Naive thymus-derived CD8-positive, alpha-beta T cell (primary cell): ENCODE data around the gene GOLGA6A. TPM values are rescaled to one million over a fixed set of nuclear protein-coding genes. Genes with fewer than 3 reads are reported as not detected.
A peak's percentile ranks its signal among the peaks of the same experiment; 100 is the strongest.

Source experiments
- ATAC-seq, 2 donors: fragments of 150-1000 bp; cut with Tn5 transposase in 1 of 2; sonication (Bioruptor Pico), chemical (Tn5 transposase) in 1 of 2; 1 replicate in 1 of 2; 2 replicates in 1 of 2; pipeline ENCODE4 v1.10.0; 2021; ENCODE audit warnings: mild to moderate bottlenecking in 2 of 2, moderate library complexity in 2 of 2
- POLR2A ChIA-PET: fragments of 350-600 bp; sonication (Branson Sonifier 250); formaldehyde crosslinking; loops from one replicate; lab custom pipeline; 2021; ENCODE audit warnings: antibody characterized with exemption; lab: Charles Lee
- DNase-seq, 10 donors: peaks; one replicate each; pipeline versions ENCODE4 v3.0.0 to v3.0.0-alpha.2; 2020 to 2022
- H3K27ac Mint-ChIP-seq, 10 donors: one replicate each; pipeline ENCODE4 v1.8.0; 2020 to 2022; ENCODE audit warnings: mild to moderate bottlenecking in 10 of 10, mixed read lengths in 10 of 10, moderate library complexity in 4 of 10, inconsistent platforms in 1 of 10
- H3K27me3 Mint-ChIP-seq, 5 donors: one replicate each; pipeline ENCODE4 v1.8.0; 2021 to 2022; ENCODE audit warnings: mixed read lengths in 5 of 5
- H3K36me3 Mint-ChIP-seq, 3 donors: one replicate each; pipeline ENCODE4 v1.8.0; 2020 to 2022; ENCODE audit warnings: mixed read lengths in 3 of 3, mild to moderate bottlenecking in 2 of 3, inconsistent platforms in 1 of 3
- H3K4me1 Mint-ChIP-seq, 4 donors: one replicate each; pipeline ENCODE4 v1.8.0; 2021 to 2022; ENCODE audit warnings: mixed read lengths in 4 of 4
- H3K4me3 Mint-ChIP-seq, 10 donors: one replicate each; pipeline ENCODE4 v1.8.0; 2020 to 2022; ENCODE audit warnings: mild to moderate bottlenecking in 10 of 10, mixed read lengths in 10 of 10, moderate library complexity in 6 of 10, inconsistent platforms in 1 of 10
- H3K9me3 Mint-ChIP-seq, 9 donors: one replicate each; pipeline ENCODE4 v1.8.0; 2020 to 2022; ENCODE audit warnings: mixed read lengths in 9 of 9, mild to moderate bottlenecking in 3 of 9, inconsistent platforms in 1 of 9, moderate library complexity in 1 of 9
- polyA plus RNA-seq, 3 donors: library from polyadenylated mRNA; unstranded; fragments of 300-500 nt; fragmentation: Illumina TruSeq; gene quantifications; one replicate each; pipeline ENCODE4 v1.2.3, GENCODE V29; 2021
- total RNA-seq, 8 experiments: library from RNA in 2 of 8; stranded (reverse) in 2 of 8; gene quantifications; one replicate each; pipeline ENCODE4 v1.2.3 and lab custom pipeline; 2021 to 2026

Gene GOLGA6A
- total and polyA plus RNA-seq, 5 experiments from 2014 or later: 0.05 to 0.39 (median 0.16) TPM; not detected in 2

DNA sequence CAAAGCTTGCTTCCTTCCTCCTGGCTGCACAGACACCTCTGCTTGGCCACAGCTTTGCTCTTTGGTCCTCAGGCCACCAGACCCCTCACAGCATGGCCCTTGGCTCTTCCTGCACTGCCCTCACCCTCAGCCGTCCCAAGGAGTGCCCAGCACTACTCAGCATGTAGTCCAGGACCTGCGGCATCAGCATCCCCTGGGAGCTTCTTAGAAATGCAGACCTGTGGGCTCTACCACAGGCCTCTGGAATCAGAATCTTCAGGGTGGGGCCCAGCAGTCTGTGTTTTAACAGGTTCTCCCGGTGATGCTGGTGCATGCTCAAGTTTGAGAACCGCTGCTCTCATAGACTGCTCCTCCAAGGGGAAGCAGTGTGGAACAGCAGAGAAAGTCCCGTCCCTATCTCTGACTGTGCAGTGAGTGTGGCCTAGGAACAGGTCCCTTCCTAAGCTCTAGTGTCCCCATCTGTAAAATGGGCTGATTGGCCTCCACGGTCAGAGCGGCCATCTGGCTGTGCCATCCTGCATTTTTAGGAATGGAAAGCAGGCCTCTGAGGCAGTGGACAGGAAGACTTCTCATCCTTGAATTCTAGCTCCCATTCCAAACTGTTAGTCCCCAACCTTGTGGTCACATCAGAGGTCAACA lies 36.6 kb downstream of the GOLGA6A start:
- H3K9me3 Mint-ChIP-seq: no peaks in the 10 kb centered on the region
- POLR2A ChIA-PET: no interaction called here
- H3K4me1 Mint-ChIP-seq: peaks cover 6 to 27% (median 20%) of the 10 kb centered on the region in 4 donors
- H3K27me3 Mint-ChIP-seq: no peaks in the 10 kb centered on the region
- peak overlapping the region in 1 of 10 donors; percentile 50 for H3K4me3 Mint-ChIP-seq
- DNase-seq (no peak), ATAC-seq (no peak)
- H3K27ac Mint-ChIP-seq: peak overlapping the region in 3 of 10 donors; percentile 41 to 83 (median 75)
- peaks cover 0 to 15% (median 0%) of the 10 kb centered on the region in 3 donors for H3K36me3 Mint-ChIP-seq

DNA sequence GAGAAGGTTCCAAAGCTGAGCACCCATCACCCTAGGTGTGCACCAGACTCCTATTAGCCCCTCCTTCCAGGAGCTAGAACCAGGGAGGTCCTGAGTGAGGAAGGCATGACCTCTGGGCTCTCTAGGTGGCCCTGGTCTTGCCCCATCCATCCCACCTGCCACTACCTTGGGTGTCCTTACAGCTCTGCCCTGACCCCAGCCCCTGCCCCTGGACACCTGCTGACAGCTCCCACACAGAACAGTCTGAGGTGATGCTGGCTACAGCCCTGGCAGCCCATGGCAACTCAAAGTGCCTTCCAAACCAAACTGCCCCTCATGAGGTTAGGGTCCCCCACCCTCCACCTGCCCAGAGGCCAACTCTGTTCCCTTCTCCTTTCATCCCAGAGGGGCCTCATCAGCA lies 37.2 kb downstream of the GOLGA6A start:
- no peak for ATAC-seq
- H3K27me3 Mint-ChIP-seq: no peaks in the 10 kb centered on the region
- POLR2A ChIA-PET: no interaction called here
- no peak for DNase-seq
- H3K9me3 Mint-ChIP-seq: no peaks in the 10 kb centered on the region
- H3K27ac Mint-ChIP-seq: peak overlapping the region in 2 of 10 donors; percentile 47 to 83
- no peak overlapping the region for H3K4me3 Mint-ChIP-seq
- H3K4me1 Mint-ChIP-seq: peaks cover 6 to 27% (median 19%) of the 10 kb centered on the region in 4 donors
- peaks cover 0 to 15% (median 0%) of the 10 kb centered on the region in 3 donors for H3K36me3 Mint-ChIP-seq

- ATAC-seq (no peak), DNase-seq (no peak)
- no peaks in the 10 kb centered on the region for H3K9me3 Mint-ChIP-seq
- no peaks in the 10 kb centered on the region for H3K27me3 Mint-ChIP-seq
- POLR2A ChIA-PET: interaction anchor here (0.6 kb wide), 1 partner anchor 85 kb away, joined by 3 read pairs; no protein-coding TSS in a partner anchor
- peaks cover 6 to 23% (median 17%) of the 10 kb centered on the region in 4 donors for H3K4me1 Mint-ChIP-seq
- no peak overlapping the region for H3K4me3 Mint-ChIP-seq
- H3K27ac Mint-ChIP-seq: peak overlapping the region in 2 of 10 donors; percentile 28 to 70
- peaks cover 0 to 15% (median 0%) of the 10 kb centered on the region in 3 donors for H3K36me3 Mint-ChIP-seq
Observed at GRCh38 chr15:74044267-74045110, 37.9 kb downstream of the GOLGA6A start.

DNA sequence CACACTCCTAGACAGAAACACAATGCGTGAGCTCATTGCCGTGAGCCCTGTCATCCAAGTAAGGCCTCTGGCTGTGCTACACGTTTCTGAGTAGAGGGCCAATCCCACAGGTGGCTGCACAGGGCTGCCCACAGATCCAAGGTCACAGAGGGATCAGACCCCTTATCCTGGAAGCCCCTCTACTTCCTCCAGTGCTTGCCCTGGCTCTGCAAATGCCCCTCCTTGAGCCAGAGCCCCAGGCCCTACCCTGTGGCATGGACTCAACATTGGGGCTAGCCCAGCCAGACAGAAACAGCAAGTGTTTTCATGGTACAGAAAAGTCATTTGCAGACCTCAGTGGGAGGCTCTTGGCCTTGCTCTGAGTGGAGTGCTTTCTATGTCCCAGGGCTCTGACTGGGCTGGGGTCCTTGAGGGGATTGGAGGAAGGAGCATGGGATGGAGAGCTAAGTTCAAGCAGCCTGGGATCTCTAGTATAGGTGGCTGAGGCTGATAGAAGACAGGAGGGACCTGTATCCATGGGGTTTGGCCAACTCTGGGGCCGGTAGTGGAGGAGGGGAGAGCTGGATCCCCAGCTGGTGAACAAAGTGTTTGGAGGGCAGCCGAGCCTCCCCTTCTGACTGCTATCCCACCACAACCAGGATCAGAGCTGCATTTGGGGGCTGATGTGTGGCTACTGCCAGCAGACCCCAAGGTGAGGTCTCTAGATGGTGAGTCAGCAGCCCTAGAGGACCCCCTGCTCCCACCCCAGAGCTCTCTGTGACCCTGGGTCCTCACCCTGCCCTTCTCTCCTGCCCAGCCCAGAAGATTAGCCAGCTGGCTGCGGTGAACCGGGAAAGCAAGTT lies 38.7 kb downstream of the GOLGA6A start:
- H3K27me3 Mint-ChIP-seq: no peaks in the 10 kb centered on the region
- no peak overlapping the region for H3K4me3 Mint-ChIP-seq
- H3K9me3 Mint-ChIP-seq: no peaks in the 10 kb centered on the region
- no peak for DNase-seq
- peak overlapping the region in 4 of 10 donors; percentile 22 to 81 (median 49) for H3K27ac Mint-ChIP-seq
- ATAC-seq: no peak
- peaks cover 6 to 16% (median 11%) of the 10 kb centered on the region in 4 donors for H3K4me1 Mint-ChIP-seq
- POLR2A ChIA-PET: interaction anchor here (0.6 kb wide), 1 partner anchor 84 kb away, joined by 3 read pairs; no protein-coding TSS in a partner anchor
- peaks cover 0 to 19% (median 0%) of the 10 kb centered on the region in 3 donors for H3K36me3 Mint-ChIP-seq

GRCh38 chr15:74042603-74043424 lies 39.5 kb downstream of the GOLGA6A start:
- Mint-ChIP-seq H3K9me3 (no peaks in the 10 kb centered on the region), H3K27ac (peak overlapping the region in 3 of 10 donors; percentile 17 to 32 (median 24)), H3K4me1 (peaks cover 2 to 8% (median 4%) of the 10 kb centered on the region in 4 donors), H3K36me3 (peaks cover 0 to 21% (median 0%) of the 10 kb centered on the region in 3 donors), H3K4me3 (no peak overlapping the region), H3K27me3 (no peaks in the 10 kb centered on the region)
- DNase-seq (no peak), ATAC-seq (no peak)
- POLR2A ChIA-PET: no interaction called here

DNA sequence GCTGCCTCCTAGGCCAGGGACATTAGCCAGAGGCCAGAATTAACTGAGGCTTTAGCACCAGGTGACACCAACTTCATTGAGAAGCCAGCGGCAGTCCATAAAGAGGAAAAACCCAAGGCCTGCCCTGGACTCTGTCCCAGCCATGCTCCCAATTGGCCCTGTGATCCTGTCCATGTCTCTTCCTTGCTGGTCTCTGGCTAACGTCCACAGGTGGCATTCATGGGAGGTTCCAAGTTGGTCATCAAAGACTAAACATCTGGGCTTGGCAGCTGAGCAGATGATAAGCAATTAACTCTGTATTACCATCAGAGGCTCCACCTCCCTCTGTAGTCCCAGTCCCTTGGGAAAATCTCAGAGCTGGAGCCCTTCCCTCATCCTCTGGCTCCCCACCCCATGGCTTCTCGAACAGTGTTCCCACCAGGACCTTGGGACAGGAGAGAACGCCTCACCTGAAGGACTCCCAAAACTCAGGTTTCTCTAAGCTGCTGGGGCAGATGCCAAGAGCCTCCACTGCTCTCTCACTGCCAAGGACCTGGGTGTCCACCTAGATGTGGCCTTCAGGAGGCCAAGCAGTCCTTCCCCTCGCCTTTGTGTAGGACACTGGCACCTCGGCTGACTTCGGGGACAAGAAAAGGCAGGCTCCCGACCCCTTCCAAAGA lies 40.4 kb downstream of the GOLGA6A start:
- H3K27ac Mint-ChIP-seq: peak overlapping the region in 5 of 10 donors; percentile 24 to 84 (median 75)
- peaks cover 0 to 7% (median 3%) of the 10 kb centered on the region in 4 donors for H3K4me1 Mint-ChIP-seq
- H3K4me3 Mint-ChIP-seq: no peak overlapping the region
- POLR2A ChIA-PET: no interaction called here
- H3K9me3 Mint-ChIP-seq: no peaks in the 10 kb centered on the region
- no peak for ATAC-seq
- H3K36me3 Mint-ChIP-seq: peaks cover 0 to 30% (median 3%) of the 10 kb centered on the region in 3 donors
- H3K27me3 Mint-ChIP-seq: no peaks in the 10 kb centered on the region
- DNase-seq: no peak

DNA sequence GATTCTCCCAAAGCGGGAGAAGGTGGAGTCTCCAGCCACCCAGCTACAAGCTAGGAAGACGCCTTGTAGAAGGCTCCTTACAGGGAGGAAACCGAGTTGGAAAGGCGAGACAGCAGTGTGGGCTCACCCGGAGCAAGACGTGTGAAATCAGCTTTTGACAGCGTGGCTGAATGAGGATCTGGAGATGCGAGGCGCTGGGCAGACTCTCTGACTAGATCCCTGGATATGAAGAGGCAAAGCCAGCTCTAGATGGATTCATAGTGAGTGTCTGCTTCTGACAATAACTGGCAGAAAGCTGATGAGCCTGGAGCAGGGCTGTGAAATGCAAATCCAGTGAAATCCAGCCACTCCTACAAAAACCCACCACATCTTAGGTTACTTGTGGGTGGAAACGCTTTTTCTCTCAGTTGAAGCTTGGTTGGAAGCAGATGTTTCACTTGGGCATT lies 41.0 kb downstream of the GOLGA6A start:
- Mint-ChIP-seq H3K9me3 (no peaks in the 10 kb centered on the region), H3K4me3 (no peak overlapping the region), H3K27me3 (no peaks in the 10 kb centered on the region), H3K36me3 (peaks cover 0 to 36% (median 3%) of the 10 kb centered on the region in 3 donors), H3K4me1 (peaks cover 0 to 11% (median 3%) of the 10 kb centered on the region in 4 donors), H3K27ac (peak overlapping the region in 7 of 10 donors; percentile 31 to 84 (median 64))
- POLR2A ChIA-PET: no interaction called here
- DNase-seq (no peak), ATAC-seq (no peak)

DNA sequence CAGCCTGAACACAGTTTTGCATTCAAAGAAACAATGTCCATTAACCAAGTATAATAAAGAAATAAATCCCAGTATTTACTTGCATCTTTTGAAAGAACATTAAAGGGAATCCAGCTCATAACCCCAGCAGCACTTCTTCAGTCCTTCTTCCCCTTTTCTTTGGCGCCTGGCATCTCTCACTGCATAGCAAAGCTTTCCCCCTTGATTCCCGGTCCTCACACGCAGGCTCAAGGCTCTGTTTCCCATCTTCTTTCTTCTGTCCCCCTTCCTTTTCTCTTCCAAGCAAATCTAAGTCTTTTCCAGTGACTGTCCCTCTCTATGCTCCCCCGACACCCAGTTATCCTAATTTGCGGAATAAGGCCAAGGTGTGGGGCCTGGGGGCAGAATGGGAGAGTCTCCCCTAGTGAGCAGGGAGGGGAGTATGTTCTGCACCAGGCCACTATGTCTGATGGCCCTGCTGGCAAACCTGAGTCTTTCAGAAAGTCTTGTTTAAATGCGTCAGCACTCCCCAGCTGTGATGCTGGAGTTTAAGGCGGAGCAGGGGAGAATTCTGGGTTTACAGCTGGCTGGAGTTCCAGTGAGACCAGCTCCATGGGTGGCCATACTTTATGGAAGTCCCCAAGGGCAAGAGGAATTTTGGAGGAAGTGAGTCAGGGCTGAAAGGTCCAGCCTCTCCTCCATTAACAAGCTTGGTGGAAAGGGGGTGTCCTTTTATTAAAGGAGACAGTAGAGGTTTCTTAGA lies 42.1 kb downstream of the GOLGA6A start:
- DNase-seq: no peak
- peaks cover 0 to 41% (median 4%) of the 10 kb centered on the region in 3 donors for H3K36me3 Mint-ChIP-seq
- H3K4me1 Mint-ChIP-seq: peaks cover 0 to 10% (median 0%) of the 10 kb centered on the region in 4 donors
- no peak overlapping the region for H3K4me3 Mint-ChIP-seq
- H3K27me3 Mint-ChIP-seq: no peaks in the 10 kb centered on the region
- H3K27ac Mint-ChIP-seq: peak overlapping the region in 7 of 10 donors; percentile 29 to 75 (median 55)
- ATAC-seq: no peak
- POLR2A ChIA-PET: no interaction called here
- no peaks in the 10 kb centered on the region for H3K9me3 Mint-ChIP-seq

DNA sequence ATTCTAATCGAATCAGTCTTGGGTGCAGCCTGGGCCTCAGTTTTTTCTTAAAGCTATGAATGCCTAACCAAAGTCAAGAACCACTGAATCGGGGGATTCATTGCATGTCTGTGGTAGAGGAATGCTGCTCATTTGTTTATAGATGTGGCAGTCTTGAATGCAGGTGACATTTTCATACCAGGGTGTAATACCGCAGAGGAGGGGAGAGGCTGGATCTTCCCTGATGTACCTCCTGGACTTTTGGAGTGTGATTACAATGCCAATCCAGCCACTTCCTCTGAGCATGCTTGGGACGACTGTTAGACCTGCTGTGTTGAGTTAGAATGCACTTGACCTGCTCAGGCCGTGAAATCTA lies 42.7 kb downstream of the GOLGA6A start:
- POLR2A ChIA-PET: no interaction called here
- H3K36me3 Mint-ChIP-seq: peaks cover 0 to 47% (median 4%) of the 10 kb centered on the region in 3 donors

DNA sequence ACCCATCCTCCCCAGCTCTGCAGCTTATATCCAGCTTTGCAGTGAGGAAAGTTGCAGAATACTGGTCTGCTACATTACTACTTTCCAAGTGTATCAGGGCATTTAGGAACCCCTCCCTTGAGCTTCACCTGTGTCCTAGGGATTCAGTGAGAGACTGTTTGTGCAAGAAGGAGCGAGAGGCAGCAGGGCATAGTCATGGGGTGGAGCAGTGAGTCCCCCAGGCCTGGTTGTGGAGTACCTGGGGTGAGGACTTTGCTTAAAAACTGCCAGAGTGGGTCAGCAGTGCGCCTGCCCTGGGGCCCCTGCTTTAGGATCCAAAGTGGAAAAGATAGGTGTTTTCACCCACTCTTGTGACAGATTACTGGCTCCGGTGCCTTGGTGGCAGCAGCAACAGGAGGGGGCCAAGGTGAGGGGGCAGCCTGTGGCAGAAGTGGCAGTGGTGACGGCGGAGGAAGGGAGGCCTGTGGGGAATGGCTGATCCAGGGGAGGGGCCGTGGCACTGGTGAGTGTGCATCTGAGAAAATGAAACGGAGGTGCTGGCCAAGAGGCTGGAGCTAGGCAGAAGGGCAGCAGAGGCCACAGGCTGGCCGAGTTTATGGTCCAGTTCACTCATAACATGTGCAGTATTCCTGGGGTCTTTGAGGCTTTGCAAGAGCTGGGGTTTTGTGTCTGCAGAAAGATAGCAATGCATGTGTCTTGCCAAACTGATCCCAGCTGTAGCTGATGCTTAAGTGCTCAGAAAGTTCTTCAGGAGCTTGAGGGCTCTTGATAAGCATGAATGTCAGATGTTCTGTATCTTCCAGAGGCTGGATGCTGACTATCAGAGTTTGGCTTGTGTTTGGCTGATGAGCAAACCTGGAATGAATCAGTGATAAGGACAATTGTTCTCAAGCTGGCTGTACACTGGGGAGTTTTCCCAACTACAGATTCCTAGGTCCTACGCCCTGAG lies 43.4 kb downstream of the GOLGA6A start:
- ATAC-seq: no peak
- no peaks in the 10 kb centered on the region for H3K27me3 Mint-ChIP-seq

More for the DNA sequence above, 42.7 kb downstream of the GOLGA6A start:
- no peaks in the 10 kb centered on the region for H3K9me3 Mint-ChIP-seq
- ATAC-seq: no peak
- no peaks in the 10 kb centered on the region for H3K27me3 Mint-ChIP-seq
- H3K4me3 Mint-ChIP-seq: no peak overlapping the region
- no peak for DNase-seq
- H3K27ac Mint-ChIP-seq: peak overlapping the region in 2 of 10 donors; percentile 16 to 55
- H3K4me1 Mint-ChIP-seq: peaks cover 0 to 10% (median 0%) of the 10 kb centered on the region in 4 donors

More for the DNA sequence above, 43.4 kb downstream of the GOLGA6A start:
- peaks cover 0 to 53% (median 5%) of the 10 kb centered on the region in 3 donors for H3K36me3 Mint-ChIP-seq
- H3K9me3 Mint-ChIP-seq: no peaks in the 10 kb centered on the region
- POLR2A ChIA-PET: no interaction called here
- peaks cover 0 to 10% (median 0%) of the 10 kb centered on the region in 4 donors for H3K4me1 Mint-ChIP-seq
- H3K4me3 Mint-ChIP-seq: no peak overlapping the region
- no peak for DNase-seq
- H3K27ac Mint-ChIP-seq: peak overlapping the region in 4 of 10 donors; percentile 43 to 65 (median 48)
